ENCODE measurements around the gene OMD.
"Not testable (repeated sequence)": the region's sequence is repeated elsewhere in the genome, so short reads cannot be mapped to it uniquely, and the experiment has no call there.

The OMD gene

GRCh38 chr9:92414566-92414965 is 9.7 kb downstream of the OMD start:
- DNase-seq (ENCODE audit: low read depth in 2 of 2) = no peak

DNA sequence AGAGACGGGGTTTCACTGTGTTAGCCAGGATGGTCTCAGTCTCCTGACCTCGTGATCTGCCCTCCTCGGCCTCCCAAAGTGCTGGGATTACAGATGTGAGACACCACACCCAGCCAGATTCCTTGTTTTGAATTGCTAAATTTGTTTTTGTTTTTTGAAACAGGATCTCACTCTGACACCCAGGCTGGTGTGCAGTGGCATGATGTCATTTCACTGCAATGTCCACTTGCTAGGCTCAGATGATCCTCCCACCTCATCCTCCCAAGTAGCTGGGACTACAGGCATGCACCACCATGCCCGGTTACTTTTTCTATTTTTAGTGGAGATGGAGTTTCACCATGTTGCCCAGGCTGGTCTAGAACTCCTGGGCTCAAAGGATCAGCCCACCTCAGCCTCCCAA is 13.1 kb downstream of the OMD start:
- not testable (repeated sequence) for DNase-seq (ENCODE audit: low read depth in 2 of 2)

- DNase-seq (ENCODE audit: low read depth in 2 of 2) = no peak
These were observed 15.4 kb downstream of the OMD start for GRCh38 chr9:92408747-92409478.

- no peak for DNase-seq (ENCODE audit: low read depth in 2 of 2)
These were observed 16.5 kb downstream of the OMD start for GRCh38 chr9:92407818-92408217.

- peak in 1 of 2 donors; percentile 8 for DNase-seq (ENCODE audit: low read depth in 2 of 2)
These were observed 17.8 kb downstream of the OMD start for GRCh38 chr9:92406477-92406876.

DNA sequence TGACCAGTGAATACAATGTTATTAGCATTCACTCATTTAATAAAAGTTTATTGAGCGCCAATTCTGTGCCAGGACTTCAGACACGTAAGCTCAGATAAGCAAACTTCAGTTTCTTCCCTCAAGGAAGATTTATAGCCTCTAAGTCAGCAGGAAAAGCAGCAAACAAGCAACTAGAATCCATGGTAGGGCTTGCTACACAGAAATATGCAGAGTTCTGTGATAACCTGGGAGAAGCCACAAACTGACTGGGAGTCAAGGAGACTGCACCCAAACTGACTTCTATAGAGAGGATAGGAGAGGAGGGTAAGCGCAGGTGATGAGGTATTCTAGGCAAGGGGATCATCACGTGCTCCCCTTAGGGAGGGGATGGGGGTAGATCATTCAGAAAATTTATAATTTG is 18.5 kb downstream of the OMD start:
- DNase-seq (ENCODE audit: low read depth in 2 of 2) = no peak

- no peak for DNase-seq (ENCODE audit: low read depth in 2 of 2)
These were observed 20.0 kb downstream of the OMD start, which contains the start of gene OGN for GRCh38 chr9:92404042-92404836. OGN (minus strand) TSS chr9:92404578; CDS start chr9:92403407, 1,171 bp downstream.

DNA sequence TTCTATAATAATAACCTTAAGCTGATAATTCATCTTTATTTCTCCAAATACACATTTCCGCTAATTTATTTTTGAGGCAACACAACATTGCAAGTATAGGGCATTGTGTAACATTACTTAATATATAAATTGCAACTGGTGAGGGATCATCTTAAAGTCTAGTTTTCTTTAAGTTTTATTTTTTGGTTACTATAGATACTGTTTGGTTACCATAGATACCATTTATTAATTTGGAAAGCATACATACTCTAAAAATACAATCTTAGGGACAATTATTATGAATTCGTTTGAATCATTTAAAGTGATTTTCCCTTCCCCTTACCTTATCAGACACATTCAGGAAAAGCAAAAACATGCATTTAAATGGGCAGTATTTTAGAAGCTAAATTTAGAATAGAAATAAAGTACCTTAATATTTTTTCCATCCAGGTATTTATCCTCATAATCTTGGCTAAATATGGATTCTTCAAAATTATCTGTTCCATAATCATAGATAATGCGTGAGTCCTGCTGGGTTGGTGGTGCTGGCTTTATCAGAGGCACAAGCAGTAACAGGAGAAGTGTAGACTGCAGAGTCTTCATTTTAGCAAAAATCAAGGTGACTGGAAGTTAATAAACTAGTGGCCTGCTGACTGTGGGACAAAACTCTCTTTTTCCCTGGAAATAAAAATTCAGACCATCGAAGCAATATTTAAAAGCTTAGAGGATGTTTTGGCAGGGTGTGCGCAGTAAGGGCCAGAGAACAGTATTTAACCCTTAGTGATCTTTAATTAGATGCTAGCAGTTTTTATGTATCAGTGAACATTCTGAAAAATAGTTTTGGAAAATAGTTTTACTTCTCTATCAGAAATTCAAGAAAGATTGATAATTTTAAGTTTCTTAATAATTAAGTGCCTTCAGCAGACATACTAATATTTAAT is 21.2 kb downstream of the OMD start:
- DNase-seq (ENCODE audit: low read depth in 2 of 2) = no peak

- no peak for DNase-seq (ENCODE audit: low read depth in 2 of 2)
These were observed 21.9 kb downstream of the OMD start for GRCh38 chr9:92402360-92402759.

GRCh38 chr9:92397853-92398252 is 26.4 kb downstream of the OMD start:
- no peak for DNase-seq (ENCODE audit: low read depth in 2 of 2)

DNA sequence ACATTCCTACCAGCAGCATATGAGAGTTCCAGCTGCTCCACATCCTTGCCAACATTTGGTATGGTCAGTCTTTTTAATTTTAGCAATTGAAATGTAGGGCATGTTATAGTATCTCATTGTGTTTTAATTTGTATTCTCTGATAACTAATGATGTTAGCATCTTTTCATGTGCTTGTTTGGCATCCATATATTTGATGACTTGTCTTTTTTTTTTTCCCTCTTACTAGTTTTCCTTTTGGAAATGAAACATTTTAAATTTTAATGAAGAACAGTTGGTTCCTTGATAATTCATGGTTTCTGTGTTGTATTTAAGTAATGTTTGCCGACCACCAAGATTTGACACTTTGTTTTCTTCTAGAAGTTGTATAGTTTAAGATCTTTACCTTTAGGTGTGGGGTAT is 28.7 kb downstream of the OMD start:
- DNase-seq (ENCODE audit: low read depth in 2 of 2) = no peak

- no peak for DNase-seq (ENCODE audit: low read depth in 2 of 2)
These were observed 30.6 kb downstream of the OMD start for GRCh38 chr9:92393686-92394085.

GRCh38 chr9:92392690-92393089 is 31.6 kb downstream of the OMD start:
- DNase-seq (ENCODE audit: low read depth in 2 of 2) = no peak

DNA sequence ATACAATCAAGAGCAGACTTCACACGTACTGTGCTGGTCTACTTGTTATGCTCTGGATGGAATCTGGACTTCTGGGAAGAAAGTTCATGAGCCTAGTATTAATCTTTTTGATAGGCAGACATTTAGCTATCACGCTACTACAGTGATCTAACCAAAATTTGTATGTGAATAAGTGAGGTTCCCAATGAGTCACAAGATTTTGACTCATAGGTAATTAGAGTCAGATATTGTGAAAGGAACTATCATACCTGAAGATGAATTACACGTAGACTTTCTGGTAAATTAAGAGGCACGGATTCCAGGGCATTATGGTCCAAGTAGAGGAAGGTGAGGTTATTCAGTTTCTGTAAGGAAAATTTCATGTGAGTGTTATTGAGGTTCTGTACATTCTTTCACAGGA is 38.3 kb downstream of the OMD start:
- no peak for DNase-seq (ENCODE audit: low read depth in 2 of 2)

- DNase-seq (ENCODE audit: low read depth in 2 of 2) = no peak
These were observed 38.8 kb downstream of the OMD start for GRCh38 chr9:92385477-92385876.

DNA sequence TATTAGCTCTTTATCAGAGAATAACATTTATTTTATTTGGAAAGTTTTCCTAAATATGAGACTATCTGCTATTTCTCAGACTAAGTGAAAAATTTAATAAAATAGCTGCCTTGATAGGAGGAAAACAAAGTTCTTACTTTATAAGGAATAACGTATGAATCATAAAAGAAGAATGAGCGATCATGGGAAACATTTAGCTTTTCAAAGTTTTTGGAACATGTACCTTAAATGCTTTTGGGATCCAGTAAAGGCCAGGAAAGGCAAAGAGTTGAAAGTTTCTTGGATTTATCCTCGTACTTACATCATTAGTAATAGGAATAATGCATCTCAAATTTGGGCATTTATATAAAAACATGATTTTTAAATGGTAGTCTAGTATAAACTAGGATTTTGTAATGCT is 39.3 kb downstream of the OMD start:
- DNase-seq (ENCODE audit: low read depth in 2 of 2) = no peak

GRCh38 chr9:92384375-92384774 is 39.9 kb downstream of the OMD start:
- no peak for DNase-seq (ENCODE audit: low read depth in 2 of 2)

- DNase-seq (ENCODE audit: low read depth in 2 of 2) = no peak
These were observed 42.5 kb downstream of the OMD start for GRCh38 chr9:92381775-92382174.

DNA sequence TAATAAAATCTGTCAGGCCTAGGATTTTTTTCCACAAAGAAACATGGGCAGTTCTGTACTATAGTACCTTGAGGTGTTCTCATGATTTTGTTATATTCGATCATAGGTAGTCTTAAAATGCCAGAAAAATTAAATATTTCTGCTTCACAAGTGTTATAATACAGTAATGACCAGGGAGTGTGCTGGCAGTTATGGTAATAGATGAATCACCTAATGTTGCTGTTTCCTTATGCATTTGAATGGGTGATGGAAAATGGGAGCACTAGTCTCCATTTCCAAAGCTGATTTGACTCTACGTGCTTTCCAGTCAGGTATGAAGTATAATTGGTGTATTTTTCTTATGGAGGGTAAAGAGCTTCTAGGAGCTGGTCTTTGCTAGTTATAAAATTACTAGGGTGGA is 43.7 kb downstream of the OMD start:
- no peak for DNase-seq (ENCODE audit: low read depth in 2 of 2)

DNA sequence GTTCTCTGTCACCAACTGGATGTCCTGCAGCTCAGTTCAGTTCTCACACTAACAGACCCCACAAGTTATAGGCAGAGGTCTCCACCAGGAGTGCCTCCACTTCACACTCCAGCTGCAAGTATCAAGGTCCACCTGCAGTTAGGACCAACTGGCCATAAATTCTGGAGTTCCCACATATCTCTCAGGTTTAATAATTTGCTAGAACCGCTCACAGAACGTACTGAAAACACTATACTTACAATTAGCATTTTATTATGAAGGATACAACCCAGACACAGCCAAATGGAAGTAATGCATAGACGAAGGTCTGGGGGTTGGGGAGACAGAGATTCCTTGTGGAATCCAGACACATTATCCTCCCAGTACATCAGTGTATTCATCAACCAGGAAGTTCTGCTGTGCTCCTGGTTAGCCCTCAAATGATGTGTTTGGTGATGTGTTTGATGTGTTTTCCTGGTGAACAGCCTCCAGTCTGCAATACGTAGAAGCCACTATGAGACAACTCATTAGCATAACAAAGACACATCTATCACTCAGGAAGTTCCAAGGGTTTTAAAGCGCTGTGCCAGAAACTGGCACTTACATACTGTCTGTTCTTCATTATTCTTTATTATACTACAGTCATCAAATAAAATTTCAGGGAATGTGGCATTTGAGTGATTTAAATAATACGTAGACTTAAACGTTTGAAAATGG is 45.3 kb downstream of the OMD start:
- no peak for DNase-seq (ENCODE audit: low read depth in 2 of 2)

DNA sequence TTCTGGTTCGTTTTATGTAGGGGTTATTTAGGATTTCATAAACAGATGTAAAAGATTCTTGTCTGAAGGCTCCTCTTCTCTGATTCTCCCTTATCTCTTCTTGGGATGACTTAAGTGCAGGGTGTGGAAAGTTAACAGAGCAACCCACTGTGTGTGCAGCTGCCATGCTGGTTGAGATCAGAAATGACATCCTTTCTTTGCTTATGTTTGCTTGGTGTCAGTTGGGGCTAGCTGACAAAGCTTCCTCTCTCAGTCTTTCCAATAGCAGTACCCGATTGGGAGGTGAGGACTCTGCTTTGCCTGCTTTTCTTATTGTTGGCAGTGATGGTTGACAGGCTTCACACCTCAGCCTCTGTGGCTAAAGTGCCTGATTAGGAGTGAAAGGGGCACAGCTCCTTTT is 46.4 kb downstream of the OMD start:
- DNase-seq (ENCODE audit: low read depth in 2 of 2) = no peak

GRCh38 chr9:92373167-92373566 is 51.1 kb downstream of the OMD start:
- DNase-seq (ENCODE audit: low read depth in 2 of 2) = no peak
